ENCODE measurements around the gene CRYBA1. TPM values are rescaled to one million over a fixed set of nuclear protein-coding genes. Genes with fewer than 3 reads are reported as not detected.

The CRYBA1 gene
- total RNA-seq, result not detected in 2 replicates

GRCh38 chr17:29246628-29247027, at the start of gene CRYBA1:
Gene CRYBA1, plus strand, starts transcription at chr17:29246859. Its CDS starts 5 bp downstream, at chr17:29246864.

GRCh38 chr17:29293890-29294579, 47.4 kb downstream of the CRYBA1 start, which contains the start of gene NUFIP2:
Gene NUFIP2, minus strand, starts transcription at chr17:29294148. Its CDS starts 89 bp downstream, at chr17:29294059.

Other genes starting within 250 kb of the CRYBA1 start
- gene SEZ6, start 240.8 kb upstream of the CRYBA1 start, total RNA-seq, result not detected in 2 replicates
- gene PIPOX, start 203.7 kb upstream of the CRYBA1 start, total RNA-seq, result 0.43 and 1.2 TPM in 2 replicates
- gene MYO18A, start 66.5 kb upstream of the CRYBA1 start, total RNA-seq, result 38.8 and 63.9 TPM in 2 replicates
- gene NUFIP2, start 47.3 kb downstream of the CRYBA1 start, total RNA-seq, result 26.5 and 40.7 TPM in 2 replicates
- gene TAOK1, start 143.5 kb downstream of the CRYBA1 start, total RNA-seq, result 35.4 and 51.3 TPM in 2 replicates